Esophagus muscularis mucosa (tissue), 4 donors: ENCODE measurements around the gene JCHAIN.

Experiments used
- CTCF ChIP-seq, 3 experiments: fragments of 200-600 bp in 2 of 3; fragments of 450-650 bp in 1 of 3; sonication (generic) in 2 of 3; IDR thresholded peaks; one replicate each; pipeline ENCODE4 v1.5.1; 2017 to 2019; ENCODE audit warnings: antibody characterized with exemption in 3 of 3, mild to moderate bottlenecking in 2 of 3, moderate library complexity in 1 of 3
- EP300 ChIP-seq: sonication (generic); formaldehyde crosslinking; IDR thresholded peaks from one replicate; pipeline ENCODE4 v1.6.1; 2017; ENCODE audit warnings: antibody characterized with exemption
- POLR2A ChIP-seq: fragments of 450-650 bp; IDR thresholded peaks from one replicate; pipeline ENCODE4 v1.6.1; 2017; ENCODE audit warnings: antibody characterized with exemption, moderate library complexity, mild to moderate bottlenecking, low read depth

GRCh38 chr4:70715097-70715496 is 48.8 kb upstream of the JCHAIN start:
- TF ChIP-seq CTCF (IDR thresholded peaks at IDR 0.05) (no peak), EP300 (no peak), POLR2A (no peak)
